ENCODE data around the gene DPP6.

DPP6 gene

GRCh38 chr7:154568346-154568745 lies 516.1 kb downstream of the DPP6 start:
- DNase-seq (ENCODE audit: low read depth, low spot score), result no peak
- TF ChIP-seq, protein P1, sequence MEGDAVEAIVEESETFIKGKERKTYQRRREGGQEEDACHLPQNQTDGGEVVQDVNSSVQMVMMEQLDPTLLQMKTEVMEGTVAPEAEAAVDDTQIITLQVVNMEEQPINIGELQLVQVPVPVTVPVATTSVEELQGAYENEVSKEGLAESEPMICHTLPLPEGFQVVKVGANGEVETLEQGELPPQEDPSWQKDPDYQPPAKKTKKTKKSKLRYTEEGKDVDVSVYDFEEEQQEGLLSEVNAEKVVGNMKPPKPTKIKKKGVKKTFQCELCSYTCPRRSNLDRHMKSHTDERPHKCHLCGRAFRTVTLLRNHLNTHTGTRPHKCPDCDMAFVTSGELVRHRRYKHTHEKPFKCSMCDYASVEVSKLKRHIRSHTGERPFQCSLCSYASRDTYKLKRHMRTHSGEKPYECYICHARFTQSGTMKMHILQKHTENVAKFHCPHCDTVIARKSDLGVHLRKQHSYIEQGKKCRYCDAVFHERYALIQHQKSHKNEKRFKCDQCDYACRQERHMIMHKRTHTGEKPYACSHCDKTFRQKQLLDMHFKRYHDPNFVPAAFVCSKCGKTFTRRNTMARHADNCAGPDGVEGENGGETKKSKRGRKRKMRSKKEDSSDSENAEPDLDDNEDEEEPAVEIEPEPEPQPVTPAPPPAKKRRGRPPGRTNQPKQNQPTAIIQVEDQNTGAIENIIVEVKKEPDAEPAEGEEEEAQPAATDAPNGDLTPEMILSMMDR (IDR thresholded peaks at IDR 0.05; ENCODE audit: insufficient read depth, low read length, missing control alignments), result no peak
- ChIA-PET POLR2A (no interaction called here), CTCF (no interaction called here)
- H3K4me3 ChIP-seq (ENCODE audit: low read depth, low read length), result no peak overlapping the region

DNA sequence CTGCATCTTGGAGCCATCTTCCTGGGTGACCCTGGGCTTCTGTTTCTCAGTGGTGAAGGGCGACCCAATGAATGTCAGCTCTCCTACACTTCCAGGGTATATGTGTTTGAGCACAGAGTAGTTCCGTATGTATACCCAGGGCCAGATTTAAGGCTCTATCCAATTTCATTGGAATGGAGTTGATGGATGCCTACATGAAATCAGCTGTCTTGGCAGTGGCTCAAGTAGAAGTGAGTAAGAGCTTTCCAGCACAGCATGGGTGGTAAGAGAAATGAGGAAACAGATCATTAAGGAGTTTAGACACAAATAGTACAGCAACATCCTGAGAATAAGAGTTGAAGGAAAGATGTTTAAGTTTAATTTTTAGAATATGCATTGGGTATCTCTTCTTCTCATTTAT lies 517.7 kb downstream of the DPP6 start:
- DNase-seq (ENCODE audit: low read depth, low spot score), result no peak
- CTCF ChIA-PET, result no interaction called here
- POLR2A ChIA-PET, result no interaction called here
- TF ChIP-seq, protein P1 (IDR thresholded peaks at IDR 0.05; ENCODE audit: insufficient read depth, low read length, missing control alignments), result no peak
- H3K4me3 ChIP-seq (ENCODE audit: low read depth, low read length), result no peak overlapping the region

DNA sequence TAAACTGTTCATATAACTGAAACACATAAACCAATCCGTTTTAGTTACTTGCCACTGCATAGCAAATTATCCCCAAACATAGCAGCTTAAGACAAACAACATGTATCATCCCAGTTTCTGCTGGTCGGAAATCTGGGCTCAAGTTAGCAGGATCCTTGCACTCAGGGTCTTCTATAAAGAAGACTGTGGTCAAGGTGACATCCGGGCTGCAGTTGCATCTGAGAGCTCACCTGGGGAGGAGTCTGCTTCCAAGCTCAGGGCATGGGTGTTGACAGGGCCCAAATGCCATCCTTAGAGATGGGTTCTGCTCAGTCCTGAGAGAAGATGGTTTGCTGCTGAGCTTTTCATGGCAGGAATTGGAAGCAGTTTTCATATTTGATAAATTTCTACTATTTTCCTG lies 519.6 kb downstream of the DPP6 start:
- POLR2A ChIA-PET, result no interaction called here

DNA sequence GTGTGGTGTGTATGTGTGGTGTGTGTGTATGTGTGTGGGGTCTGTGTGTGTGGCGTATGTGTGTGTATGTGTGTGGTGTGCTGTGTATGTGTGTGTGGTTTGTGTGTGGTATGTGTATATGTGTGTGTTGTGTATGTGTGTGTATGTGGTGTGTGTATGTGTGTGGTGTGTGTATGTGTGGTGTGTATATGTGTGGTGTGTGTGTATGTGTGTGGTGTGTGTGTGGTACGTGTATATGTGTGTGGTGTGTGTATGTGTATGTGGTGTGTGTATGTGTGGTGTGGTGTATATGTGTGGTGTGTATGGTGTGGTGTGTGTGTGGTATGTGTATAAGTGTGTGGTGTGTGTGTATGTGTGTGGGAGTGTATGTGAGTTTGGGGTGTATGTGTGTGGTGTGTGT lies 522.0 kb downstream of the DPP6 start:
- no peak overlapping the region for H3K4me3 ChIP-seq (ENCODE audit: low read depth, low read length)
- CTCF ChIA-PET, result no interaction called here
- no peak for DNase-seq (ENCODE audit: low read depth, low spot score)
- POLR2A ChIA-PET, result no interaction called here
- TF ChIP-seq, protein P1 (IDR thresholded peaks at IDR 0.05; ENCODE audit: insufficient read depth, low read length, missing control alignments), result no peak

More for the DNA sequence above, 519.6 kb downstream of the DPP6 start:
- TF ChIP-seq, protein P1 (IDR thresholded peaks at IDR 0.05; ENCODE audit: insufficient read depth, low read length, missing control alignments), result no peak
- DNase-seq (ENCODE audit: low read depth, low spot score), result no peak
- H3K4me3 ChIP-seq (ENCODE audit: low read depth, low read length), result no peak overlapping the region
- CTCF ChIA-PET, result no interaction called here

- H3K4me3 ChIP-seq (ENCODE audit: low read depth, low read length), result no peak overlapping the region
- TF ChIP-seq, protein P1 (IDR thresholded peaks at IDR 0.05; ENCODE audit: insufficient read depth, low read length, missing control alignments), result no peak
- no peak for DNase-seq (ENCODE audit: low read depth, low spot score)
- ChIA-PET CTCF (no interaction called here), POLR2A (no interaction called here)
Observed at GRCh38 chr7:154575497-154575896, 523.3 kb downstream of the DPP6 start.

GRCh38 chr7:154576604-154577003 lies 524.4 kb downstream of the DPP6 start:
- TF ChIP-seq, protein P1 (IDR thresholded peaks at IDR 0.05; ENCODE audit: insufficient read depth, low read length, missing control alignments), result no peak
- ChIA-PET CTCF (no interaction called here), POLR2A (no interaction called here)
- H3K4me3 ChIP-seq (ENCODE audit: low read depth, low read length), result no peak overlapping the region
- DNase-seq (ENCODE audit: low read depth, low spot score), result no peak
